ENCODE measurements around the gene IL17C. TPM values are rescaled to one million over a fixed set of nuclear protein-coding genes. Genes with fewer than 3 reads are reported as not detected.

IL17C gene
- total and polyA plus RNA-seq, 7 experiments from 2014 or later, result 0.37 TPM; not detected in 6

DNA sequence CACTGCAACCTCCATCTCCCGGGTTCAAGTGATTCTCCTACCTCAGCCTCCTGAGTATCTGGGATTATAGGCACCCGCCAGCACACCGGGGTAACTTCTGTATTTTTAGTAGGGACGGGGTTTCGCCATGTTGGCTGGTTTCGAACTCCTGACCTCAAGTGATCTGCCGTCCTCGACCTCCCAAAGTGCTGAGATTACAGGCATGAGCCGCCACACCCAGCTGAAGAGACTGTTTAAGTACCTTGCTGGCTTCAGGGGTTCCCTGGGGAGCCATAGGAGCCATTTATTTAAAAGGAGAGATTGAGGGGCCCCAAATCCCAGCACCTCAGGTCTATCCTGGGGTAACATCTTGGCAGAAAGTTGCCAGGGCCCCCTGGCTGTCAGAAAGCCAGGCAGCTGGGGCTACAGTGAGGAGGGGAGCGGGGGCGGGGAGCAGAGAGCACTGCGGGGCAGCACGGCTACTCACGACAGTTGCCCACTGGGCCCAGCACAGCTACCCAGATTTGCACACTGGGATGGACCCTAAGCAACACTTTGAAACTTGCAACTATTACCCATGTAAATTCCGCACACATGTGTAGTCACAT, 46.3 kb downstream of the IL17C start:
- Mint-ChIP-seq H3K9me3 (peaks cover 0 to 4% (median 0%) of the 10 kb centered on the region in 11 donors), H3K4me3 (peak overlapping the region; percentile 72 to 87 (median 81)), H3K27ac (peak overlapping the region in 7 of 9 donors; percentile 47 to 86 (median 67)), H3K36me3 (peaks cover 0 to 14% (median 0%) of the 10 kb centered on the region in 5 donors), H3K4me1 (peaks cover 22 to 67% (median 48%) of the 10 kb centered on the region in 7 donors), H3K27me3 (no peaks in the 10 kb centered on the region)
- DNase-seq, result no peak
- Histone ChIP-seq H3K4me3 (ENCODE audit: low read length) (peak overlapping the region; percentile 85), H3K27me3 (ENCODE audit: control insufficient read depth in 2 of 2, insufficient read depth in 2 of 2, low read length in 2 of 2) (no peaks in the 10 kb centered on the region), H3K4me1 (ENCODE audit: control insufficient read depth in 2 of 2, insufficient read depth in 2 of 2, low read length in 2 of 2) (peaks cover 23 to 48% of the 10 kb centered on the region in 2 donors), H3K27ac (ENCODE audit: low read depth, low read length) (peak overlapping the region; percentile 77), H3K9me3 (ENCODE audit: control insufficient read depth in 2 of 3, low read length in 3 of 3) (no peaks in the 10 kb centered on the region), H3K36me3 (ENCODE audit: control insufficient read depth in 2 of 3, insufficient read depth in 3 of 3, low read length in 3 of 3) (peaks cover 0 to 12% (median 6%) of the 10 kb centered on the region in 3 experiments)
- CTCF ChIA-PET, result interaction anchor here (1.1 to 3.7 kb wide), 5 partner anchors 12 to 35 kb away, joined by 3 to 17 read pairs (median 5); no protein-coding TSS in a partner anchor
- POLR2A ChIA-PET, result interaction anchor here (0.8 to 10.2 kb wide), 9 partner anchors 11 to 61 kb away, joined by 3 to 134 read pairs (median 4); partner anchors contain the start of genes CTU2, MVD and RNF166
- intact Hi-C loops (cut with micrococcal nuclease), result loop anchor here (1.0 to 10.0 kb wide), 5 partner anchors 50 to 230 kb away; partner anchors contain the start of genes CDT1 (in 1 of the 2), PIEZO1 (in 1 of the 2), ZC3H18 (in 1 of the 2) and ZFPM1 (in 1 of the 2)
- ATAC-seq, result no peak

DNA sequence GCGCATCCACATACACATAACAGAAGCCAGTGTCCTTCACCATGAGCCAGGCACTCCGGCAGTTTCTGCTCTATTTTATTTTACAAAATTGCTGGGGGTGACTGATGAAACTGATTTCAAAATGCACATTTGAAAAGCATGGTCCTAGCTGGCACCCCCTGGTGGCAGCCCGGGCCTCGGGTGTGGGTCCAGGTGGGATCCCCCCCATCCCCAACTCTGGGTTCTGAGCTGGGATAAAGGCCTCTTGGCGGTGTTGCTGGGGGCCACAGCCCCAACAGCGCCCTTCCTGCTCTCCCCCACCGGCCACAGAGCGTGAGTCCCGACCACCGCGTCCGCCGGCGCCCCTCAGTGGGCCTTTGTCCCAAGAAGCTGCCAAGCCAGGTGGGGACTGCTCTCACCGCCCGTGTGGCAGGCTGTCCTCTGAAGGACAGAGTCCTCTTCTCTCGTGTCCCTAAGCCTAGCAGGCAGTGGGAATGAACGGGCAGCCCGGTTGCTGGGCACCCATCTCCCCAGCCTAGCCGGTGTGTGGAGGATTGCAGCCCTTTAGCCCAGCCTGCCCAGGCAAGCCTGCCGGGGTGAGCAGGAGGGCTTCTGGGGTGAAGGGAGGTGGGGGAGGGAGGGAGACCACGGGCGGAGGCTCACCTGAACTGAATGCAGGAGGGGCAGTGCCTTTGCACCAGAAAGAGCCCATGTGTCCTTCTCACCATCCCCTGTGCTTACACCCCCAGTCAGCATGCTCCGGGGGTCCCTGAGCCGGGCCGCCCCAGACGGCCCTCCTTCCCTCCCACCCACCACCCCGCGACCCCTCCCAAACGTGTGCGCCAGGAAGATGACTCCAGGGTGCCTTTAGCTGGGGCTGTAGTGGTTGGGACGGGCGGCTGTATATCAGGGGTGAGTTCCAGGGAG, 47.0 kb downstream of the IL17C start:
- H3K9me3 Mint-ChIP-seq, result peaks cover 0 to 4% (median 0%) of the 10 kb centered on the region in 11 donors
- peaks cover 23 to 48% of the 10 kb centered on the region in 2 donors for H3K4me1 ChIP-seq (ENCODE audit: control insufficient read depth in 2 of 2, insufficient read depth in 2 of 2, low read length in 2 of 2)
- ATAC-seq, result peak; percentile 40
- no peaks in the 10 kb centered on the region for H3K27me3 Mint-ChIP-seq
- peaks cover 0 to 7% (median 6%) of the 10 kb centered on the region in 3 experiments for H3K36me3 ChIP-seq (ENCODE audit: control insufficient read depth in 2 of 3, insufficient read depth in 3 of 3, low read length in 3 of 3)
- intact Hi-C loops (cut with micrococcal nuclease), result loop anchor here (1.0 to 10.0 kb wide), 9 partner anchors 16 to 233 kb away; partner anchors contain the start of genes CYBA (in 2 of the 2), MVD (in 2 of the 2), ZFPM1 (in 2 of the 2) and CDT1 (in 1 of the 2)
- H3K4me3 Mint-ChIP-seq, result peak overlapping the region; percentile 72 to 87 (median 81)
- H3K36me3 Mint-ChIP-seq, result peaks cover 0 to 11% (median 0%) of the 10 kb centered on the region in 5 donors
- no peaks in the 10 kb centered on the region for H3K9me3 ChIP-seq (ENCODE audit: control insufficient read depth in 2 of 3, low read length in 3 of 3)
- peak in 6 of 9 donors; percentile 47 to 56 (median 52) for DNase-seq
- H3K27ac ChIP-seq (ENCODE audit: low read depth, low read length), result peak overlapping the region; percentile 77
- H3K4me1 Mint-ChIP-seq, result peaks cover 22 to 73% (median 54%) of the 10 kb centered on the region in 7 donors
- ChIA-PET CTCF (interaction anchor here (1.1 to 3.7 kb wide), 5 partner anchors 11 to 35 kb away, joined by 3 to 17 read pairs (median 5); no protein-coding TSS in a partner anchor), POLR2A (interaction anchor here (0.6 to 10.2 kb wide), 10 partner anchors 11 to 61 kb away, joined by 3 to 134 read pairs (median 4); partner anchors contain the start of genes CTU2, MVD and RNF166)
- peak overlapping the region in 7 of 9 donors; percentile 41 to 81 (median 64) for H3K27ac Mint-ChIP-seq
- H3K27me3 ChIP-seq (ENCODE audit: control insufficient read depth in 2 of 2, insufficient read depth in 2 of 2, low read length in 2 of 2), result no peaks in the 10 kb centered on the region
- H3K4me3 ChIP-seq (ENCODE audit: low read length), result peak overlapping the region; percentile 85

DNA sequence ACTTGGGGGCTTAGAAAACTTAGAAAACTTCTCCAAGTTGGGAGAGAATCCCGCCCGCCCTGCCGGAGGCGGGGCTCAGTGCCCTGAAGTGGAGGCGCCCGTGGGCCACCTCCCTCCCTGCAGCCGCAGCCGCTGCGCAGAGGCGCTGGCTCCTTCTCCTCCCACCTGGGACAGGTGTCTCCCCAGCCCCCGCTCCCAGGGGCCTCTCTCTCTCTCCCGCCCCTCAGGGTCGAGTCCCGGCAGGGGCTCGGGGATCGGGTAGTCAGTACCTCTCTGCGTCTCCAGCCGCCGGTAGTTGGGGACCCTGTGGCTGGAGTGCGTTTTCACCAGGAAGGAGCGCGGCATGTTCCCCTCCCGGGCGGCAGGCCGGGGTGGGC, 47.7 kb downstream of the IL17C start:
- peaks cover 27 to 74% (median 57%) of the 10 kb centered on the region in 7 donors for H3K4me1 Mint-ChIP-seq
- peaks cover 21 to 48% of the 10 kb centered on the region in 2 donors for H3K4me1 ChIP-seq (ENCODE audit: control insufficient read depth in 2 of 2, insufficient read depth in 2 of 2, low read length in 2 of 2)

DNA sequence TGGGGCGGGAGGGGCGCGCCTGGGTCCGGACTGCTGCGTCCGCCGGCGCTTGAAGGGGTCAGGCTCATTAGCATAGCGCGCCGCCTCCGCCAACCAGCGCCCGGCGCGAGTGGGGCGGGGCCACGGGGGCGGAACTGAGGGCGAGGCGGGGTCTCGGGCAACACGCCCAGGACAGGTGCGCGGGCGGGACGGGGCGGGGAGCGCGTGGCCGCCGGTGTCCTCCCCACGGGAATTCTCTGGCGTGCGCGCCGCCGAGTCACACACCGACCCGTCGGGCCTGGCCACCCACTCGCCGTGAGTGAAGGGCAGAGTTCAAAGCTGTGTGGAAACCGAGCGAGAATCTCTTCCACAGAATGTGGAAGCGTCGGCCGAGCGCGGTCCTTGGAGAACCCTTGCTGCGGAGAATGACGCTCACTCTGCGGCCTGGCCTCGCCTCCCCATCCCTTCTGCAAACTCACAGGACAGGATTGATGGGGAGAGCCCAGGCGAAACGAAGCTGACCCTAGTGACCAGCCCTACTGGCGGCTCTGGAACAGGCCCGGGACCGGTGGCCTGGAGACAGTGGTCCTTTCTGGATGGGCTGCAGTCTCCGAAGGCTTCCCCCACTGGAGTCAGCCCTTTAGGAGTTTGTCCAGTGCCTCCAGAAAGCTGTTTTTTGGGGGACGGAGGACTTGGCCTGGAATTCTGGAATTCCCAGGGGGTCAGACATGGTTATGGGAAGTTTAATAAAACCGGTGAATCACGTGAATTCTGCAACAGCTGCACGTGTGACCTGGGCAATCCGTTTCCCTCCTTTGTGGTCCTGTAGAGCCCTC, 48.3 kb downstream of the IL17C start, which contains the start of gene SNAI3:
Gene SNAI3, minus strand, starts transcription at position 69 of the 815 bp plus-strand sequence. CDS start 101 bp downstream, outside the sequence.
- Mint-ChIP-seq H3K36me3 (peaks cover 0 to 9% (median 0%) of the 10 kb centered on the region in 5 donors), H3K27me3 (no peaks in the 10 kb centered on the region), H3K27ac (peak within 1 kb of the TSS in 8 of 9 donors; percentile 6 to 81 (median 63)), H3K4me3 (peak within 1 kb of the TSS; percentile 72 to 87 (median 81)), H3K4me1 (peaks cover 23 to 76% (median 59%) of the 10 kb centered on the region in 7 donors), H3K9me3 (peaks cover 0 to 6% (median 0%) of the 10 kb centered on the region in 11 donors)
- Histone ChIP-seq H3K9me3 (ENCODE audit: control insufficient read depth in 2 of 3, low read length in 3 of 3) (no peaks in the 10 kb centered on the region), H3K36me3 (ENCODE audit: control insufficient read depth in 2 of 3, insufficient read depth in 3 of 3, low read length in 3 of 3) (no peaks in the 10 kb centered on the region), H3K4me1 (ENCODE audit: control insufficient read depth in 2 of 2, insufficient read depth in 2 of 2, low read length in 2 of 2) (peaks cover 21 to 48% of the 10 kb centered on the region in 2 donors), H3K27me3 (ENCODE audit: control insufficient read depth in 2 of 2, insufficient read depth in 2 of 2, low read length in 2 of 2) (no peaks in the 10 kb centered on the region), H3K4me3 (ENCODE audit: low read length) (peak within 1 kb of the TSS; percentile 85), H3K27ac (ENCODE audit: low read depth, low read length) (peak within 1 kb of the TSS; percentile 77)
- DNase-seq (peak; percentile 69 to 96 (median 80)), ATAC-seq (peak; percentile 91)
- intact Hi-C loops (cut with micrococcal nuclease), result loop anchor here (1.0 to 10.0 kb wide), 6 partner anchors 15 to 234 kb away; partner anchors contain the start of genes CYBA (in 2 of the 2), MVD (in 2 of the 2), ZFPM1 (in 2 of the 2) and CDT1 (in 1 of the 2)
- ChIA-PET CTCF (interaction anchor here (3.7 kb wide), 1 partner anchor 14 kb away, joined by 17 read pairs; no protein-coding TSS in a partner anchor), POLR2A (interaction anchor here (1.0 to 10.2 kb wide), 5 partner anchors 9 to 34 kb away, joined by 4 to 134 read pairs (median 8); partner anchors contain the start of genes CTU2 and RNF166)

More for the DNA sequence above, 47.7 kb downstream of the IL17C start:
- H3K36me3 Mint-ChIP-seq, result peaks cover 0 to 10% (median 0%) of the 10 kb centered on the region in 5 donors
- POLR2A ChIA-PET, result interaction anchor here (1.3 to 10.2 kb wide), 4 partner anchors 10 to 19 kb away, joined by 4 to 134 read pairs (median 10); partner anchors contain the start of genes CTU2 and RNF166
- peaks cover 0 to 6% (median 0%) of the 10 kb centered on the region in 11 donors for H3K9me3 Mint-ChIP-seq
- Histone ChIP-seq H3K36me3 (ENCODE audit: control insufficient read depth in 2 of 3, insufficient read depth in 3 of 3, low read length in 3 of 3) (peaks cover 0 to under 1% (median 0%) of the 10 kb centered on the region in 3 experiments), H3K27ac (ENCODE audit: low read depth, low read length) (peak overlapping the region; percentile 77), H3K9me3 (ENCODE audit: control insufficient read depth in 2 of 3, low read length in 3 of 3) (no peaks in the 10 kb centered on the region), H3K4me3 (ENCODE audit: low read length) (peak overlapping the region; percentile 85), H3K27me3 (ENCODE audit: control insufficient read depth in 2 of 2, insufficient read depth in 2 of 2, low read length in 2 of 2) (no peaks in the 10 kb centered on the region)
- peak; percentile 48 for ATAC-seq
- peak in 3 of 9 donors; percentile 47 to 60 (median 53) for DNase-seq
- peak overlapping the region in 5 of 9 donors; percentile 45 to 81 (median 67) for H3K27ac Mint-ChIP-seq
- intact Hi-C loops (cut with micrococcal nuclease), result loop anchor here (1.0 to 10.0 kb wide), 6 partner anchors 15 to 233 kb away; partner anchors contain the start of genes CYBA (in 2 of the 2), MVD (in 2 of the 2), ZFPM1 (in 2 of the 2) and CDT1 (in 1 of the 2)
- H3K27me3 Mint-ChIP-seq, result no peaks in the 10 kb centered on the region
- CTCF ChIA-PET, result interaction anchor here (3.7 kb wide), 1 partner anchor 15 kb away, joined by 17 read pairs; no protein-coding TSS in a partner anchor
- peak overlapping the region; percentile 72 to 87 (median 81) for H3K4me3 Mint-ChIP-seq

DNA sequence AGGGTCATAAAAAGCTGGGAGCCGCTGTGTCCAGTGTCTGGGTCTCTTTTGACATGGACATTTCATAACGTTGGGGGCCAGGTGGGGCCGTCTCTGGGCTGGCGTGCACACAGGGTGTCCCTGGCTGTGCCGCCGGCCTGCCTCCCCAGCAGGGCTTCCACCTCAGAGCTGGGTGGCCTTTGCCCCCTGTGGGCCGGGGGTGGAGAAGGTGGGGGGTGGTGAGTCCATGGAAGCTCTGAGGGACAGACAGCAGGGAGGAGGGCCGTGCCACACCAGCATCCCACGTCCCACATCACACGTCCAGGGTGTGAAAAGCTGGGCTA, 48.8 kb downstream of the IL17C start:
- H3K4me3 ChIP-seq (ENCODE audit: low read length), result no peak overlapping the region

More for the DNA sequence above, 48.8 kb downstream of the IL17C start:
- H3K36me3 ChIP-seq (ENCODE audit: control insufficient read depth in 2 of 3, insufficient read depth in 3 of 3, low read length in 3 of 3), result no peaks in the 10 kb centered on the region
- Mint-ChIP-seq H3K4me3 (peak overlapping the region in 8 of 10 donors; percentile 25 to 87 (median 74)), H3K27ac (no peak overlapping the region), H3K36me3 (peaks cover 0 to 9% (median 0%) of the 10 kb centered on the region in 5 donors), H3K9me3 (peaks cover 0 to 6% (median 0%) of the 10 kb centered on the region in 11 donors), H3K4me1 (peaks cover 17 to 76% (median 58%) of the 10 kb centered on the region in 7 donors), H3K27me3 (no peaks in the 10 kb centered on the region)
- ChIA-PET CTCF (interaction anchor here (3.7 kb wide), 1 partner anchor 14 kb away, joined by 17 read pairs; no protein-coding TSS in a partner anchor), POLR2A (interaction anchor here (1.0 to 10.2 kb wide), 4 partner anchors 9 to 34 kb away, joined by 4 to 134 read pairs (median 6); partner anchors contain the start of genes CTU2 and RNF166)
- ATAC-seq (no peak), DNase-seq (no peak)
- H3K4me1 ChIP-seq (ENCODE audit: control insufficient read depth in 2 of 2, insufficient read depth in 2 of 2, low read length in 2 of 2), result peaks cover 22 to 48% of the 10 kb centered on the region in 2 donors
- intact Hi-C loops (cut with micrococcal nuclease), result loop anchor here (2.0 to 10.0 kb wide), 3 partner anchors 115 to 234 kb away; partner anchors contain the start of genes ZFPM1 (in 2 of the 2) and CDT1 (in 1 of the 2)
- H3K9me3 ChIP-seq (ENCODE audit: control insufficient read depth in 2 of 3, low read length in 3 of 3), result no peaks in the 10 kb centered on the region
- H3K27me3 ChIP-seq (ENCODE audit: control insufficient read depth in 2 of 2, insufficient read depth in 2 of 2, low read length in 2 of 2), result no peaks in the 10 kb centered on the region
- no peak overlapping the region for H3K27ac ChIP-seq (ENCODE audit: low read depth, low read length)
